ENCODE data around the gene TPGS2.

GRCh38 chr18:36798738-36799473 is 29.9 kb downstream of the TPGS2 start:
- TF ChIP-seq CTCF (IDR thresholded peaks at IDR 0.05 in 2 of 3, conservative IDR thresholded peaks at IDR 0.05 in 1 of 3; ENCODE audit: borderline replicate concordance in 1 of 3, insufficient read depth in 1 of 3, low read depth in 2 of 3, low read length in 2 of 3) (no peak), YY1 (IDR thresholded peaks at IDR 0.05; ENCODE audit: extremely low read depth, insufficient replicate concordance, low read depth, low read length) (no peak), EZH2 (IDR thresholded peaks at IDR 0.05) (no peak), TCF7L2 (IDR thresholded peaks at IDR 0.05; ENCODE audit: borderline replicate concordance, extremely low read depth, insufficient read depth, insufficient read length) (no peak), REST (IDR thresholded peaks at IDR 0.05; ENCODE audit: low read depth) (no peak), POLR2A (IDR thresholded peaks at IDR 0.05; ENCODE audit: borderline replicate concordance, extremely low read depth, insufficient read depth, insufficient read length) (no peak)

Measured in HCT116 (cell line).